HG02642 (cell line): ENCODE measurements around the gene VTA1.
A peak's percentile ranks its signal among the peaks of the same experiment; 100 is the strongest.
"Not testable (repeated sequence)": the region's sequence is repeated elsewhere in the genome, so short reads cannot be mapped to it uniquely, and the experiment has no call there.

Source experiments
- ATAC-seq: cut with Tn5 transposase; IDR thresholded peaks from one replicate; pipeline ENCODE4 v1.9.1; 2021; ENCODE audit warnings: mild to moderate bottlenecking; ENCODE audit not compliant: unreplicated experiment, poor library complexity

VTA1 gene

DNA sequence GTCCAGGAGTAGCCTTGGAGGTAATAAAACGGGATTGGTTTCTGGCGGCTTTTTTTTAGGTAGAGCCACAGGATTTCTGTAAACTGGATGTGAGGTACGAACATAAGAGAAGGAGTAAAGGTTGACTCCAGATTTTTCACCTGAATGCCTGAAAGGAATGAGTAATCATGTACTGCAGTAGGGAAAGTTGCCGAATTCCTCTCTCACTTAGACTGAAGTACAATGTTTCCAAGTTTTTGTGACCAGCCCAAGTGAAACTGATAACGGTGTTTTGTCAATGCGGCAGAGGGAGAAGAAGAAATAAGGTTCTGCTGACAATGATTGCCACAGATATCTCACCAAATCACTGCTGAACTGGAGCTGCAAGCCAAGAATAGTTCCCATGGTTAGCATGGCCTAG is 75.0 kb downstream of the VTA1 start:
- no peak for ATAC-seq

- no peak for ATAC-seq
These were observed 76.9 kb downstream of the VTA1 start for GRCh38 chr6:142223938-142224337.

DNA sequence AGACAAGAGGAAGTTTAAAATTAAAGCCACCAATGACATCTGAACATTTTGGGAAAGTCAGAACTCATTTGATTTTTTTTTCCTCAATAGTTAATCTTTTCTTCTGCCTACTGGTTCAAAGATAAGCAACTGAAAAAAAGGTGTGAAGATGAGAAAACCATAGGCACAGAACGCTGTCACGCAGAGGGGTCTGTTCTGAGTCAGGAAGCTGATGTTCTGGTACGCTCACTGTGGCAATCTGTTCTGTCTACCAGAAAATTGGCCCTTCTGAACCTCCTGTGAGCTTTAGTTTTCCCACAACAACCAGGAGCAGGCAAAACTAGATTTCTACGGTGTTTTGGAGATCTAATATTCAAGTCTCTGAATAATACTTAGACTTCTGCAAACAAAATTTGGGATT is 78.1 kb downstream of the VTA1 start:
- no peak for ATAC-seq

DNA sequence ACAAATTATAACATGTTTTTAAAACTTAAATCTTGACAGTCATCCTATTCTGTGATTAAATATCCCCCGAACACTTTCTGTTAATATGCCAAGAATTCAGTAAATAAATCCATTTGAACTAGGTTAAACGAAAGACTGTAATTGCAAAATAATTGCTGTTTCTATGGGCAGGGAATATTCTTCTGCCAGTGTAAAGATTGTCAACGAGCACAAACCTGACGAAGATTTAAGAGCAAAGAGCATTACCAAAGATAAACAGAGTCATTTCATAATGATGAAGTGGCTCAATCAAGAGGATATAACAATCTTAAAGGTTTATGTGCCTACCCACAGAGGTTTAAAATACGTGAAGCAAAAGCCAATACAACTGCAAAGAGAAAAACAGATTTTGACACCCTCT is 78.5 kb downstream of the VTA1 start:
- no peak for ATAC-seq

- ATAC-seq, result no peak
These were observed 79.7 kb downstream of the VTA1 start for GRCh38 chr6:142226731-142227130.

GRCh38 chr6:142229518-142230270 is 82.6 kb downstream of the VTA1 start:
- ATAC-seq, result not testable (repeated sequence)

DNA sequence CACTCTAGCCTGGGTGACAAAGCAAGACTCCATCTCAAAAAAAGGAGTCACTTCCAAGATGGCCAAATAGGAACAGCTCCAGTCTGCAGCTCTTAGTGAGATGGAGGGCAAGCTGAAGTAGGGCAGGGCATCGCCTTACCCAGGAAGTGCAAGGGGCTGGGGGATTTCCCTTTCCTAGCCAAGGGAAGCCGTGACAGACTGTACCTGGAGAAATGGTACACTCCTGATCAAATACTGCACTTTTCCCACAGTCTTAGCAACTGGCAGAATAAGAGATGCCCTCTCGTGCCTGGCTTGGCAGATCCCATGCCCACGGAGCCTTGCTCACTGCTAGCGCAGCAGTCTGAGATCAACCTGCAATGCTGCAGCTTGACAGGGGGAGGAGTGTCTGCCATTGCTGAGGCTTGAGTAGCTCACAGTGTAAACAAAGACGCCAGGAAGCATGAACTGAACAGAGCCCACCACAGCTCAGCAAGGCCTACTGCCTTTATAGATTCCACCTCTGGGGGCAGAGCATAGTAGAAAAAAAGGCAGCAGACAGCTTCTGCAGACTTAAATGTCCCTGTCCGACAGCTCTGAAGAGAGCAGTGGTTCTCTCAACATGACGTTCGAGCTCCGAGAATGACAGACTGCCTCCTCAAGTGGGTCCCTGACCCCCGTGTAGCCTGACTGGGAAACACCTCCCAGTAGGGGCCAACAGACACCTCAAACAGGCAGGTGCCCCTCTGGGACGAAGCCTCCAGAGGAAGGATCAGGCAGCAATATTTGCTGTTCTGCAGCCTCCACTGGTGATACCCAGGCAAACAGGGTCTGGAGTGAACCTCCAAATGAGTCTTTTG is 85.4 kb downstream of the VTA1 start:
- ATAC-seq, result peak; percentile 74

DNA sequence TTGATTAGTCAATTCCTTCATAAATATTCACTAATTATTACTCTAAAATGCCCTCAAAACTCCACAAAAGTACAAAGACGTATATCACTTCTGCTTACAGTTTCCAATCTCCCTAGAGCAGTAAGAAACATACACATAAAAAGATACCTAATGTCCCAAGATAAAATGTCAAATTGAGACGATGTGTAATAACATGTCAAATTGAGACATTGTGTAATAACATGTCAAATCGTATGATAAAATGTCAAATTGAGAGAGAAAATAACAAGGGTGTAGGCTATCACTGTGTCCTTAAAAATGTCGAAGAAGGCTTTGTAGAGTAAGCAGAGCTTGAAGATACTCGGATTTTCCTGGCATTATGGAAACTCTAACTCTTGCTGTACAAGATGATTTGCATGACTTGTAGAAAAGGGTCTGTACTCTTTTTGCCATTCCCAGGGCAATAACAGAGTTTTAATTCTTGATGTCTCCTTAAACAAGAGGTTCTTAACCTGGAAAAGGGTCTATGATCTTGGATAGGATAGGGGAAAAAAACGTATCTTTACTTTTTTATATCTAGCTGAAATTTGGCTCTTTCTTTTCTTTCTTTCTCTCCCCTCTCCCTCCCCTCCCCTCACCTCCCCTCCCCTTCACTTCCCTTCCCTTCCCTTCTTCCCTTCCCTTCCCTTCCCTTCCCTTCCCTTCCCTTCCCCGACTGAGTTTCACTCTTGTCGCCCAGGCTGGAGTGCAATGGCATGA is 87.1 kb downstream of the VTA1 start:
- no peak for ATAC-seq

DNA sequence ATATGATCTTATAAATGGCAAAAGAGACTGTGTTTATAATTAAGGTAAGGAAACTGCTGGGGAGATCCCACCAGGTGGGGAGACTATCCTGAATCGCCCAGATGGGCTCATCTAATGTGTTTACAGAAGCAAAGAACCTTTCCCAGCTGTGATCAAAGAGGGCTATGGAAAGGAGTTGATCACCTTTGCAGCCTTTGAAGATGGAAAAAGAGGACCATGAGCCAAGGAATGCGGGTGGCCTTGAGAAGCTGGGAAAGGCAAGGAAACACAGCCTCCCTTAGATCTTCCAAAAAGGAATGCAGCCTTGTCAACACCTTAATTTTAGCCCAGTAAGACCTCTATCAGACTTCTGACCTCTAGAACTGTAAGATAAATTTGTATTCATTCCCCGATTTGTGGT is 88.2 kb downstream of the VTA1 start:
- ATAC-seq, result no peak

DNA sequence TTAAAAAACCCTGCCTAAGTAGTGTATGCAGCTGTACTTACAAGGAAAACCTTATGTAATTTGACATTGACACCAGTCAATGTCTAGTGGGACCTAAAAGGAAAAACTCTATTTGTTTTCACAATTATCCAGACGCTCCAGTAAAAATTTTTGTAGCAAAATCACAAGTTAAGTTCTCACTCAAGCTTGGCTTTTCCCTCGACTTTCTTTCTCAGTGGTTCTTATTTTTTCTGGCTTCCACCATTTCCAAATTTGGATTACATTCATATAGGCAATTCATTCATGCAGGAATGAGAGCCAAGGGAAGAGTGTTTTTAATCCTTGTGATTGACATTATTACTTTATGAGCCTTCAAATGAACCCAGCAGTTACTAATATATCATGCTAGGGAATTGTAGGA is 88.7 kb downstream of the VTA1 start:
- ATAC-seq, result no peak

- ATAC-seq, result no peak
These were observed 89.6 kb downstream of the VTA1 start for GRCh38 chr6:142236691-142237090.

DNA sequence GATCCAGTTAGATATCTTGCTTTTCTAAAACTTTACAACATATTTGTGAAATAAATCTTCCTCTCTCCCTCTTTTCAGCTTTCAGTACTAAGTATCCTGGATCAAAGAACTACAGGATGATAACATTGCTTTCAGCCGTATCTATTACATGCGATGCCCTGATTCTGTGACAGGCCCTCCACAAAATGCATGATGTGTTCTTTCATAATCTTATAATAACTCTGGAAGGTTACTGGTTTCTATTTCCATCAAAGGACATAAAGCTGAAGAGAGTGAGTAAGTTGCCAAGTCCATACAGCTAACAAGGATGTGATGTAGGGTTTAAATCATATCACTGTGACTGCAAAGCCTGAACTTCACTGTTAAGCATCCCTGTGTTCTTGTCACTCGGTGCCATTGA is 91.8 kb downstream of the VTA1 start:
- ATAC-seq, result no peak

DNA sequence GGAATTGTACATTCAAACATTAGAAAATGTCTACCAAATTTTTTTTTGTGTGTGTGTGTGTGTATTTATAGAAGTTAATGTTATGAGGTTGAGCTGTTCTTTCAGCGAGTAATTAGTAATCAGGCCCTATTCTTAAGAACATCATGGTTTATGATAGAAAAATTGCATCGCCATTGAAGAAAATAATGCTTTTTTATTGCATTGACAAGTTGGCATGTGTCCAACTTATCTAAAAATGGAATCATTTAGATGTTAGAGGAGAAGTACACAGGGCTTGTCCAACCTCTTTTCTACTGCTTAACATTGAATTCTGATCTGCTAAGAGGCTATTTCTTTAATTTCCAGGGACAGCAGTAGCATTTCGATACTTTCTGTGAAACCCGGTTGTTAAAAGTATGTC is 93.1 kb downstream of the VTA1 start:
- ATAC-seq, result no peak

GRCh38 chr6:142241061-142241460 is 94.0 kb downstream of the VTA1 start:
- ATAC-seq, result no peak

DNA sequence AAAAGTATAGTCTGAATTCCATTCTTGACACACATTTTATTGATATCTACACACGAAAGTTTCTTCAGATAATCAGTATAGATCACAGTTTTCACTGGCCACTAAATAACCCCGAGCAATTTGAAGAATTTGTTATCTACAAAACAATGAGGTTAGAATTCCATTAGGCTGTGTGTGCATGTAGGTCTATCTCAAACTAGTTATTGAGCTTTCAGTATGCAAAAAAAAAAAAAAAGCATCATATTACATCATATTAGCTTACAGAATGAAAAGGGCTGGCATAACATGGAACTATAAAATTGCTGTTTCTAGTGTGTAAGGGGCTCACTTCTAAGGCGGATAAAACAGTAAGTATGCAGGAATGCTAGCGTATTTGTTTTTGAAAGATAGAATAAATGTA is 95.2 kb downstream of the VTA1 start:
- no peak for ATAC-seq

GRCh38 chr6:142246960-142247359 is 99.9 kb downstream of the VTA1 start:
- peak; percentile 76 for ATAC-seq

DNA sequence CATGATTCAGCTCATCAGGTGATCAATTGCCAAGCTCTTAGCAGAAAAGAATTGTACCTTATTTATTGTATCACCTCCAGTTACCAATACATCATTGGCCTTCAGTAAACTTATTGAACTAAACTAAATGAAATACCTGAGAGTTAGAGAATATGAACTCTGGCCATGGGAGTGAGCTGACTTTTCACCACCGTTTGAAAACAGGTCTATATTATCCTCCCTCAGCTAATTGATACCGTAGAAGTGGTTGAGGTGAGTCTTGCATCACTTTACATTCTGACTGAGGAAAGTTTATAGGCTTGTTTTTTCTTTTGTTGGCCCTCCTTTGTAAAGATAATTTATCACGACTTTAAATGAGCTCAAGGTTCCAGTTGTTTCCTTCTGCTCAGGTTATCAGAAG is 102.2 kb downstream of the VTA1 start:
- ATAC-seq, result no peak

GRCh38 chr6:142251930-142252445 is 104.9 kb downstream of the VTA1 start:
- no peak for ATAC-seq

DNA sequence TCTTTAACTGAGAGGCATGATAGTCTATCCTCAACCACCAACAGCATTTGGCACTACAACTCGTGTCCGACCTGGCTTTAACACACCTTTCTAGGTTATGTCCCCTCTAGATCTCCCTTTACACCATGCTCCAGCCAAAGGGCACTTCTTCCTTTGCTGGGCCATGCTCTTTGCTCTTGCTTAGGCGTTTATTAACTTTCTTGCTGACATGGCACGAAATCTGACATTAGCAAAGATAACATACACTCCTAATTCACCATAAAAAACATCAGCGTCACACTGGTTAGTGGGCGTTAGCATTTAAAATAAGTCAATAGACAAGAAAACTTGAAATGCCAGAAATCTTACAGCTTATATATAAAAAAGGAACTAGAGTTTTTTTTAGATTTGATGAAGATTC is 107.5 kb downstream of the VTA1 start:
- ATAC-seq, result no peak

GRCh38 chr6:142255785-142256184 is 108.7 kb downstream of the VTA1 start:
- ATAC-seq, result no peak

- no peak for ATAC-seq
These were observed 111.2 kb downstream of the VTA1 start for GRCh38 chr6:142258305-142258704.
